Heart left ventricle (tissue), 16 donors: Measurements from ENCODE around the gene CCDC187. TPM values are rescaled to one million over a fixed set of nuclear protein-coding genes. Genes with fewer than 3 reads are reported as not detected.

Experiments
- ATAC-seq, 4 donors: fragments of 200-7000 bp; cut with Tn5 transposase; one replicate each; pipeline ENCODE4 v1.9.1; 2020 to 2022; ENCODE audit warnings: moderate library complexity in 4 of 4, mild to moderate bottlenecking in 3 of 4, moderate number of reproducible peaks in 1 of 4
- DNase-seq, 5 donors: peaks; one replicate each; pipeline ENCODE4 v3.0.0-alpha.2; 2020
- H3K27ac ChIP-seq, 12 donors: fragments of 200-600 bp; sonication (generic) in 4 of 12; one replicate each; pipeline versions ENCODE4 v1.5.0 to v1.8.0; 2016 to 2022; ENCODE audit warnings: mild to moderate bottlenecking in 2 of 12
- H3K27me3 ChIP-seq, 9 donors: fragments of 200-600 bp; sonication (generic) in 2 of 9; one replicate each; pipeline versions ENCODE4 v1.5.1 to v1.8.0; 2016 to 2022; ENCODE audit warnings: mild to moderate bottlenecking in 3 of 9
- H3K36me3 ChIP-seq, 9 donors: fragments of 200-600 bp; sonication (generic) in 2 of 9; one replicate each; pipeline versions ENCODE4 v1.5.0 to v1.8.0; 2018 to 2022; ENCODE audit warnings: mild to moderate bottlenecking in 2 of 9
- H3K4me1 ChIP-seq, 12 donors: fragments of 200-600 bp; sonication (generic) in 4 of 12; one replicate each; pipeline versions ENCODE4 v1.5.0 to v1.8.0; 2016 to 2022; ENCODE audit warnings: mild to moderate bottlenecking in 3 of 12
- H3K4me3 ChIP-seq, 12 donors: fragments of 200-600 bp; sonication (generic) in 4 of 12; one replicate each; pipeline versions ENCODE4 v1.5.0 to v1.8.0; 2017 to 2022; ENCODE audit warnings: mild to moderate bottlenecking in 9 of 12, moderate library complexity in 4 of 12
- H3K9me3 ChIP-seq, 12 donors: fragments of 200-600 bp; sonication (generic) in 4 of 12; one replicate each; pipeline versions ENCODE4 v1.5.0 to v1.8.0; 2016 to 2022; ENCODE audit warnings: mild to moderate bottlenecking in 1 of 12
- CTCF ChIP-seq, 12 donors: fragments of 200-600 bp; sonication (generic) in 4 of 12; IDR thresholded peaks; one replicate each; pipeline versions ENCODE4 v1.5.0 to v1.8.0; 2018 to 2022; ENCODE audit warnings: antibody characterized with exemption in 12 of 12, mild to moderate bottlenecking in 5 of 12
- POLR2A ChIP-seq, 2 donors: fragments of 450-650 bp; IDR thresholded peaks; one replicate each; pipeline ENCODE4 v1.6.1; 2017; ENCODE audit warnings: antibody characterized with exemption in 2 of 2, mild to moderate bottlenecking in 2 of 2, moderate library complexity in 2 of 2
- WGBS, 4 donors: extraction: QIAGEN DNeasy Blood & Tissue Kit in 2 of 4; methylation state at CpG; one replicate each; pipeline versions ENCODE4 v1.1.5 to v1.1.7; 2013 to 2018; 5-methylcytosine and 5-hydroxymethylcytosine counted together
- intact Hi-C, 10 donors: fragments of 100-400 bp; cut with DNase I; formaldehyde crosslinking; loops; one replicate each; pipeline versions ENCODE4 v1.11.1 to v1.14.2; 2022
- polyA plus RNA-seq, 2 donors: library from polyadenylated mRNA; stranded (reverse); fragments of 200-250 nt; gene quantifications; one replicate each; pipeline ENCODE4 v1.2.3, GENCODE V29; 2013
- total RNA-seq, 9 donors: library from RNA; depleted of rRNA in 2 of 9; stranded (reverse); fragments of >200 nt in 2 of 9; fragmentation: NEBNext Ultra II Directional in 3 of 9; extraction: Animal tissue kit (Norgen Biotek cat#: 25700) in 3 of 9; gene quantifications; one replicate each; pipeline versions ENCODE4 v1.1.0 to v1.2.4, GENCODE V29; 2016 to 2023
- donor health status: ischemic (EF 13 %, LVEDD 7.1; RV severe dilation, severe dysfunction).
- donor health status: healthy with polysubstance abuse.
- donor health status: DM: no; HTN: yes; CAD: no.
- donor health status: DM: no; HTN: no; CAD: no.
- donor health status: ischemic (EF 25% LVEDD 6.9; RV normal size, moderate dysfunction).
- donor health status: ischemic (EF 25% LVEDD 5.7; RV mildly dilated, moderate dysfunction).
- donor health status: healthy.
- donor health status: DM: yes; HTN: yes; CAD: no.
- donor health status: ischemic (EF 35%, LVEDD 5.7; RV mildly dilated, moderate dysfunction).
- donor health status: nonischemic (EF 11% LVEDD 7.7; RV severe dilation, severe dysfunction).
- donor health status: DM: yes; HTN: yes; CAD: no.
- donor health status: PGD.
- donor health status: ischemic (EF 29% LVEDD 5.4; RV normal size, mild dysfunction).
- donor health status: nonischemic (EF 23%, LVEDD 6.1; RV moderate dilation, normal function).

CCDC187 gene
- total and polyA plus RNA-seq, 11 donors, result 0.04 TPM; not detected in 10

DNA sequence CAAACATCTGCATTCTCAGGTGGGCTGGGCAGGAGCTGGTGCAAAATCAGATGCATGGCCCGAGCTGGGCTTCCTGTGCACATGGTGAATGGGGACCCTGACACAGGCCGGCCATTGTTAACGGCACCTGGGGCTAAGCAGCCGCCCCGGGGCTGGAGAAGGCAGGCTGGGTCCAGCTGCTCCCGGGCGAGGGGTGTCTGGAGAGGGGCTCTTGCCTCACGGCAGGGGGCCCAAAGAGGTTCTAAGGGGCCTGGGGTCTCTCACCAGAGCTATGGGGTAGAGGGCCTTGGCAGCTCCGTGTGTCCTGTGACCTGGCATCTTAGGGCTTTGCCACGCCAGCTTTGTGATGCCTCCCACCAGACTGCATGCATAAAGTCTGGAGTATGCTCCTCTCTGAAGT is 53.2 kb downstream of the CCDC187 start:
- no peak for TF ChIP-seq POLR2A (IDR thresholded peaks at IDR 0.05)
- TF ChIP-seq CTCF (IDR thresholded peaks at IDR 0.05), result no peak
- intact Hi-C loops, result no loop called here
- Histone ChIP-seq H3K4me1 (peaks cover 0 to 17% (median 3%) of the 10 kb centered on the region in 12 donors), H3K36me3 (no peaks in the 10 kb centered on the region), H3K27me3 (no peaks in the 10 kb centered on the region), H3K9me3 (no peaks in the 10 kb centered on the region), H3K27ac (no peak overlapping the region), H3K4me3 (no peak overlapping the region)
- ATAC-seq, result no peak
- WGBS, 4 donors, result 61 to 70% (median 67%) methylated on average over 4 to 10 of the region's 10 CpGs
- DNase-seq, result no peak

DNA sequence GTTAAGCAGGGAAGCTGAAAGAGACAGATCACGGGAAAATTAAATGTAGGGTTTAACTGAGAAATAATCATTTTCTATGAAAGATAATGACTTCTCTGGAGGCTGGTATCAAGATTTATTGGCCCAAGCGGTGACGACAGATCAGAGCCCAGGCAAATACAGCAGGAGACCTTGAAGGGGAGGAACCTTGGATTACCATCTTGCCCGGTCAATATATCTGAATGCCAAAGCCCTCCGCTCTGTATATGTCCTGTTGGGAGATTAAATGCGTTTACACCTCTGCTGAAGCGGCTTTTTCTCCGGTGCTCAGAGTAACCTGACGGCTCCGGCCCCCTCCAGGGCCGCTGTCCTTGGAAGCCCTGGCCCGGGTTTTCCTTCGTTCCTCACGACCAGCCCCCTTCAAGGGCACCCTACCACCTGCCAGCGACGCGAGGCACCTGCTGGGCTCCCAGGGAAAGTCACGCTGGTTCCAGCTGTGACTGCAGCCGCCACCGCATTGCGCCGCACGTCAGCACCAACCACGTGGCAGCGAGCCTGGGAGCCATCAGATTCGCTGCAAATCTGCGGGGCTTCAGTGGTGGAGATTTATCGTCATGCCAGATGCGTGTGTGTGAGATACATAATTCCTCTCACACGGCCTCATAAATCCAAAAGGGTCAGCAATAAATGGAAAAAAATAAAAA is 53.9 kb downstream of the CCDC187 start:
- H3K4me1 ChIP-seq, result peaks cover 0 to 13% (median 4%) of the 10 kb centered on the region in 12 donors
- H3K9me3 ChIP-seq, result no peaks in the 10 kb centered on the region
- TF ChIP-seq CTCF (IDR thresholded peaks at IDR 0.05) (no peak), POLR2A (IDR thresholded peaks at IDR 0.05) (no peak)
- no peak overlapping the region for H3K4me3 ChIP-seq
- intact Hi-C loops, result loop anchor here in 1 of 10 donors (10.0 kb wide), 1 partner anchor 285 kb away; the partner anchor contains the start of gene UBAC1
- ATAC-seq (no peak), DNase-seq (no peak)
- H3K27ac ChIP-seq, result no peak overlapping the region
- no peaks in the 10 kb centered on the region for H3K27me3 ChIP-seq
- no peaks in the 10 kb centered on the region for H3K36me3 ChIP-seq
- WGBS, 4 donors, result 64 to 69% (median 66%) methylated on average over 30 of the region's 30 CpGs

DNA sequence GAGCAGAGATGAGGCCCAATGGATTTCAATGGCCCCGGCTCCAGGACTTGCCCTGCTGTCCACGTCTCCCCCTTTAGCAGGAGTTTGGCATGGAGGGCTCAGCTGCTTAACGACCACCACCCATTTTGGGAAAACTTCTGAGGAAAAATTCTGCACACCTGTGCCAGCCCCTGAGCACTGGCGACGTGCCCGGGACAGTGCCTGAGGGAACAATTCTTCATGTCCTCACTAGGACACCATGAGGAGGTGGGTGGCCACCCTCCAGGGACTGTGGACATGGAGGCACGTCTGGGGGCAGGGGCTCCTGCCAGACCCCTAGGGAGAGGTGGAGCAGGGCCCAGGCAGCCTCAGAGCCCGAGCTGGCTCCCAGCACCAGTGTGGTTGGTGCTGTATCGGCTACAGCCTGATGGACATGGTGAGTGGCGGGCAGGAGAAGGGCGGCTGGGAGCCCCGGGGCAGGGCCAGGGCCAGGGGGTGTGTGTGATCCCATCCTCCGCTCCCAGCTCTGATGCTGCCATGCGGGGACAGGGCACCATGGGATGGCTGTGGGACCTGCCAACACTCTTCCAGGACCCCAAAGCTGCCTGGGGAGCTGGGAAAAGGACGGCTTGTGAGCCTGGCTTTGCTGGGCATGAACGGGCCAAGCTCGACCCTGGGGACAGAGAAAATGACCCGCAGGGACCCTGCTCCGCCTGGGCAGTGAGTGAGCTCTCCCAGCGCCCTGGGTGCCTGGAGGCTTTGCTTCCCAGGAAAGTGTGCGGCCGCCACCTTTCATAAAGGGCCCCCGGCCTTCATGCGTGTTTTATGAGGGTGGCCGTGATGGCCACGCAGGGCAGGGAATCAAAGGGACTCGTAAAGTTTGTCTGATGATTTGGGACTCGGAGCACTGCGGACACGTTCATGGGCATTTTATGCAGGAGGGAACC is 54.7 kb downstream of the CCDC187 start:
- no peak overlapping the region for H3K4me3 ChIP-seq
- DNase-seq (no peak), ATAC-seq (no peak)
- 82 to 86% (median 84%) methylated on average over 22 to 30 of the region's 30 CpGs for WGBS, 4 donors
- H3K27me3 ChIP-seq, result no peaks in the 10 kb centered on the region
- no peak for TF ChIP-seq POLR2A (IDR thresholded peaks at IDR 0.05)
- no peak for TF ChIP-seq CTCF (IDR thresholded peaks at IDR 0.05)
- no peaks in the 10 kb centered on the region for H3K36me3 ChIP-seq
- intact Hi-C loops, result loop anchor here in 1 of 10 donors (10.0 kb wide), 1 partner anchor 284 kb away; the partner anchor contains the start of gene UBAC1
- peaks cover 0 to 15% (median 10%) of the 10 kb centered on the region in 12 donors for H3K4me1 ChIP-seq
- H3K27ac ChIP-seq, result no peak overlapping the region
- no peaks in the 10 kb centered on the region for H3K9me3 ChIP-seq
